ENCODE measurements around the gene PAPSS1. TPM values are rescaled to one million over a fixed set of nuclear protein-coding genes. Genes with fewer than 3 reads are reported as not detected.

Gene PAPSS1
- total and polyA plus RNA-seq, 2 of the 8 experiments (the other 6 are each of a cell fraction or from before 2014, with no cell fraction given), result 79.2 to 98.5 TPM

GRCh38 chr4:107755841-107756356 is 35.9 kb upstream of the PAPSS1 start (continued):
- TF ChIP-seq RAD21 (IDR thresholded peaks at IDR 0.05 in 1 of 2, conservative IDR thresholded peaks at IDR 0.05 in 1 of 2; ENCODE audit: low read depth in 2 of 2, low read length in 2 of 2), result no peak
- no peak for TF ChIP-seq JUN (IDR thresholded peaks at IDR 0.05; ENCODE audit: low read depth, low read length)
- no peak for TF ChIP-seq SAP30 (IDR thresholded peaks at IDR 0.05; ENCODE audit: insufficient read depth, insufficient replicate concordance, low read length)
- TF ChIP-seq RBBP5 (IDR thresholded peaks at IDR 0.05; ENCODE audit: borderline replicate concordance, low read depth, low read length), result no peak
- TF ChIP-seq KDM1A (IDR thresholded peaks at IDR 0.05; ENCODE audit: borderline replicate concordance, low read length), result no peak

Measured in H1 (cell line).